H1 (cell line): ENCODE measurements around the gene CARM1. TPM values are rescaled to one million over a fixed set of nuclear protein-coding genes. Genes with fewer than 3 reads are reported as not detected.

Source experiments
- CTCF ChIA-PET: fragments of 300-600 bp; sonication (Branson Sonifier 250); formaldehyde crosslinking; loops from one replicate; lab custom pipeline; 2021; ENCODE audit not compliant: partially characterized antibody; lab: Charles Lee
- POLR2A ChIA-PET: fragments of 300-600 bp; sonication (Branson Sonifier 250); formaldehyde crosslinking; loops from one replicate; lab custom pipeline; 2021; ENCODE audit warnings: inconsistent platforms; ENCODE audit not compliant: partially characterized antibody; lab: Charles Lee
- DNase-seq, 2 experiments: peaks; one replicate each; pipeline versions ENCODE4 v3.0.0 to v3.0.0-alpha.2; 2010 to 2022; ENCODE audit warnings: low spot score in 2 of 2, low read depth in 1 of 2, mixed read lengths in 1 of 2
- FAIRE-seq: peaks from 2 replicates; lab custom pipeline; 2011; peaks lifted over from hg19 to GRCh38; lab: Jason Lieb, UNC
- H2AFZ ChIP-seq: 2 replicates; pipeline ENCODE4 v1.8.1; 2012; ENCODE audit warnings: low read length, inconsistent platforms
- H2AK5ac ChIP-seq: 2 replicates; pipeline ENCODE4 v1.6.1; 2013; ENCODE audit warnings: low read depth, low read length
- H2BK120ac ChIP-seq: replicated peaks from 2 replicates; pipeline ENCODE3; 2013; ENCODE audit warnings: low read depth, low read length, inconsistent platforms
- H2BK12ac ChIP-seq: 2 replicates; pipeline ENCODE4 v1.6.1; 2013; ENCODE audit warnings: low read depth, low read length
- H2BK15ac ChIP-seq: 2 replicates; pipeline ENCODE4 v1.6.1; 2013; ENCODE audit warnings: low read length
- H2BK20ac ChIP-seq: 2 replicates; pipeline ENCODE4 v1.6.1; 2013; ENCODE audit warnings: low read length
- H2BK5ac ChIP-seq: 2 replicates; pipeline ENCODE4 v1.6.1; 2013; ENCODE audit warnings: low read depth, low read length
- H3K14ac ChIP-seq: 2 replicates; pipeline ENCODE4 v1.6.1; 2013; ENCODE audit warnings: inconsistent platforms; ENCODE audit not compliant: insufficient read length
- H3K18ac ChIP-seq: 2 replicates; pipeline ENCODE4 v1.6.1; 2013; ENCODE audit warnings: low read length; ENCODE audit errors: extremely low read depth
- H3K23ac ChIP-seq: 2 replicates; pipeline ENCODE4 v1.6.1; 2013; ENCODE audit warnings: inconsistent platforms; ENCODE audit not compliant: insufficient read length
- H3K23me2 ChIP-seq: 2 replicates; pipeline ENCODE4 v1.6.1; 2013; ENCODE audit warnings: low read depth, low read length
- H3K27ac ChIP-seq: 2 replicates; pipeline ENCODE4 v1.6.1; 2011; ENCODE audit warnings: low read depth, low read length, inconsistent platforms
- H3K27me3 ChIP-seq, 4 experiments: replicated peaks in 1 of 4; 1 replicate in 1 of 4; 2 replicates in 3 of 4; pipeline versions ENCODE4 v1.6.1 to v1.8.1; 2011 to 2013; ENCODE audit warnings: low read length in 3 of 4, mild to moderate bottlenecking in 3 of 4, inconsistent platforms in 2 of 4, mixed read lengths in 2 of 4, moderate library complexity in 1 of 4; ENCODE audit not compliant: control insufficient read depth in 3 of 4, insufficient read depth in 3 of 4; ENCODE audit errors: extremely low read depth in 1 of 4
- H3K36me3 ChIP-seq, 4 experiments: 2 replicates each; pipeline versions ENCODE4 v1.6.1 to v1.8.1; 2011 to 2013; ENCODE audit warnings: mild to moderate bottlenecking in 4 of 4, low read length in 3 of 4, moderate library complexity in 2 of 4, control low read depth in 1 of 4, inconsistent platforms in 1 of 4; ENCODE audit not compliant: insufficient read depth in 4 of 4, control insufficient read depth in 2 of 4
- H3K4ac ChIP-seq: replicated peaks from 2 replicates; pipeline ENCODE3; 2013; ENCODE audit warnings: low read length, low read depth, mixed read lengths, inconsistent platforms; ENCODE audit not compliant: insufficient read length
- H3K4me1 ChIP-seq, 4 experiments: replicated peaks in 1 of 4; 1 replicate in 1 of 4; 2 replicates in 3 of 4; pipeline versions ENCODE4 v1.6.1 to v1.8.1; 2011 to 2013; ENCODE audit warnings: low read length in 3 of 4, inconsistent platforms in 2 of 4, mixed read lengths in 1 of 4; ENCODE audit not compliant: insufficient read depth in 4 of 4, control insufficient read depth in 3 of 4
- H3K4me2 ChIP-seq, 2 experiments: 2 replicates each; pipeline versions ENCODE4 v1.6.1 to v1.8.1; 2011 to 2013; ENCODE audit warnings: low read depth in 2 of 2, low read length in 2 of 2, control low read depth in 1 of 2, inconsistent platforms in 1 of 2, mild to moderate bottlenecking in 1 of 2; ENCODE audit not compliant: insufficient read depth in 1 of 2
- H3K4me3 ChIP-seq, 4 experiments: fragments of 200-600, 300-600 bp in 1 of 4; sonication (generic), shearing (Covaris generic), sonication (Bioruptor Twin) in 1 of 4; 2 replicates each; pipeline versions ENCODE4 v1.5.1 to v1.8.1; 2011 to 2016; ENCODE audit warnings: low read length in 4 of 4, low read depth in 3 of 4, control low read depth in 2 of 4, inconsistent platforms in 2 of 4, mild to moderate bottlenecking in 2 of 4, mixed read lengths in 1 of 4, moderate library complexity in 1 of 4; ENCODE audit not compliant: insufficient read depth in 2 of 4; ENCODE audit errors: extremely low read depth in 1 of 4
- H3K56ac ChIP-seq: replicated peaks from 2 replicates; pipeline ENCODE3; 2013; ENCODE audit warnings: low read depth, mild to moderate bottlenecking, mixed read lengths, low read length, inconsistent platforms; ENCODE audit not compliant: insufficient read length
- H3K79me1 ChIP-seq: 2 replicates; pipeline ENCODE4 v1.6.1; 2013; ENCODE audit warnings: low read depth, low read length, control low read depth
- H3K79me2 ChIP-seq, 2 experiments: 2 replicates each; pipeline versions ENCODE4 v1.6.1 to v1.8.1; 2012 to 2013; ENCODE audit warnings: low read length in 2 of 2, mild to moderate bottlenecking in 2 of 2, inconsistent platforms in 1 of 2; ENCODE audit not compliant: insufficient read depth in 2 of 2, control insufficient read depth in 1 of 2
- H3K9ac ChIP-seq, 4 experiments: replicated peaks in 1 of 4; 1 replicate in 1 of 4; 2 replicates in 3 of 4; pipeline versions ENCODE4 v1.6.1 to v1.8.1; 2011 to 2013; ENCODE audit warnings: low read depth in 3 of 4, low read length in 3 of 4, control low read depth in 2 of 4, mild to moderate bottlenecking in 2 of 4, moderate library complexity in 2 of 4, inconsistent platforms in 1 of 4; ENCODE audit errors: extremely low read depth in 1 of 4
- H3K9me3 ChIP-seq, 2 experiments: 2 replicates each; pipeline versions ENCODE4 v1.6.1 to v1.8.1; 2012 to 2013; ENCODE audit warnings: mild to moderate bottlenecking in 2 of 2, moderate library complexity in 2 of 2, control low read depth in 1 of 2, inconsistent platforms in 1 of 2, low read depth in 1 of 2, low read length in 1 of 2, mixed read lengths in 1 of 2; ENCODE audit not compliant: insufficient read depth in 2 of 2
- H4K20me1 ChIP-seq, 2 experiments: replicated peaks in 1 of 2; 2 replicates each; pipeline versions ENCODE3 to v1.8.1; 2011 to 2013; ENCODE audit warnings: inconsistent platforms in 2 of 2, low read length in 2 of 2, mild to moderate bottlenecking in 1 of 2; ENCODE audit not compliant: insufficient read depth in 2 of 2, control insufficient read depth in 1 of 2
- H4K5ac ChIP-seq: 2 replicates; pipeline ENCODE4 v1.6.1; 2013; ENCODE audit warnings: low read length, low read depth, mixed read lengths, inconsistent platforms; ENCODE audit not compliant: insufficient read length
- H4K8ac ChIP-seq: 2 replicates; pipeline ENCODE4 v1.8.0; 2013; ENCODE audit warnings: mild to moderate bottlenecking, moderate library complexity, low read length, inconsistent platforms; ENCODE audit not compliant: insufficient read depth; ENCODE audit errors: extremely low read depth
- H4K91ac ChIP-seq: replicated peaks from 2 replicates; pipeline ENCODE3; 2013; ENCODE audit warnings: low read length, mixed read lengths, inconsistent platforms; ENCODE audit not compliant: insufficient read length
- BRCA1 ChIP-seq: IDR thresholded peaks from 2 replicates; pipeline ENCODE4 v1.6.1; 2012; ENCODE audit warnings: low read depth, low read length, improper control_type of control experiment
- CBX8 ChIP-seq: fragments of 300-800, 300-1000 bp; sonication (generic); IDR thresholded peaks from 2 replicates; pipeline ENCODE4 v1.7.1; 2016; ENCODE audit warnings: low read depth, low read length, borderline replicate concordance
- EGR1 ChIP-seq: IDR thresholded peaks from 2 replicates; pipeline ENCODE4 v1.6.1; 2011; ENCODE audit warnings: low read depth, low read length, borderline replicate concordance
- FOSL1 ChIP-seq: IDR thresholded peaks from 2 replicates; pipeline ENCODE4 v1.6.1; 2011; ENCODE audit warnings: mild to moderate bottlenecking, low read depth, low read length, moderate library complexity; ENCODE audit not compliant: insufficient read depth
- HDAC2 ChIP-seq, 2 experiments: fragments of 300-600 bp in 1 of 2; sonication (generic) in 1 of 2; IDR thresholded peaks; 2 replicates each; pipeline ENCODE4 v1.6.1; 2011 to 2012; ENCODE audit warnings: low read depth in 2 of 2, low read length in 2 of 2, mild to moderate bottlenecking in 2 of 2, moderate library complexity in 2 of 2, borderline replicate concordance in 1 of 2, inconsistent platforms in 1 of 2
- NRF1 ChIP-seq: IDR thresholded peaks from 2 replicates; pipeline ENCODE4 v1.6.1; 2011; ENCODE audit warnings: mild to moderate bottlenecking, low read depth, low read length, improper control_type of control experiment
- SIRT6 ChIP-seq: IDR thresholded peaks from one replicate; pipeline ENCODE4 v1.7.1; 2012; ENCODE audit warnings: low read length, inconsistent platforms
- SUZ12 ChIP-seq: fragments of 200-600 bp; sonication (generic); IDR thresholded peaks from 2 replicates; pipeline ENCODE4 v1.6.1; 2012; ENCODE audit warnings: mild to moderate bottlenecking, inconsistent platforms, low read length, moderate library complexity, mixed read lengths
- TAF1 ChIP-seq: IDR thresholded peaks from 2 replicates; pipeline ENCODE4 v1.6.1; 2011; ENCODE audit warnings: mild to moderate bottlenecking, low read depth, low read length
- WGBS, 2 experiments: shearing (Covaris generic) in 1 of 2; methylation state at CpG; one replicate each; pipeline versions ENCODE4 v1.1.6 to v1.1.7; 2013 to 2015; ENCODE audit warnings: low lambda C conversion rate in 2 of 2, mixed read lengths in 2 of 2, inconsistent platforms in 1 of 2, low coverage in 1 of 2, missing lambda C conversion rate in 1 of 2; ENCODE audit not compliant: insufficient replicate concordance in 2 of 2, insufficient coverage in 1 of 2, insufficient read length in 1 of 2; ENCODE audit errors: extremely low coverage in 1 of 2, missing lambda C conversion rate in 1 of 2; 5-methylcytosine and 5-hydroxymethylcytosine counted together
- polyA plus RNA-seq, 7 experiments: library from polyadenylated mRNA; depleted of rRNA in 3 of 7; stranded (reverse) in 5 of 7; unstranded in 2 of 7; fragments of >200 nt in 5 of 7; fragments of 200-250 nt in 2 of 7; gene quantifications; 1 replicate in 5 of 7; 2 replicates in 1 of 7; 4 replicates in 1 of 7; pipeline versions ENCODE4 v1.2.1 to v1.2.3, GENCODE V29; 2011 to 2013; ENCODE audit warnings: missing spikeins in 2 of 7, mixed read lengths in 2 of 7
- total RNA-seq: library from RNA; stranded (reverse); fragmentation: NEBNext Ultra II Directional; extraction: Animal tissue kit (Norgen Biotek cat#: 25700); gene quantifications from 2 replicates; pipeline ENCODE4 v1.2.1, GENCODE V29; 2021
- TF ChIP-seq, protein P1 (sequence below): IDR thresholded peaks from 2 replicates; pipeline ENCODE4 v1.6.1; 2011; ENCODE audit warnings: low read length, improper control_type of control experiment

CARM1 gene
- total and polyA plus RNA-seq, 2 of the 8 experiments (the other 6 are each of a cell fraction or from before 2014, with no cell fraction given) = 134 to 164 TPM

DNA sequence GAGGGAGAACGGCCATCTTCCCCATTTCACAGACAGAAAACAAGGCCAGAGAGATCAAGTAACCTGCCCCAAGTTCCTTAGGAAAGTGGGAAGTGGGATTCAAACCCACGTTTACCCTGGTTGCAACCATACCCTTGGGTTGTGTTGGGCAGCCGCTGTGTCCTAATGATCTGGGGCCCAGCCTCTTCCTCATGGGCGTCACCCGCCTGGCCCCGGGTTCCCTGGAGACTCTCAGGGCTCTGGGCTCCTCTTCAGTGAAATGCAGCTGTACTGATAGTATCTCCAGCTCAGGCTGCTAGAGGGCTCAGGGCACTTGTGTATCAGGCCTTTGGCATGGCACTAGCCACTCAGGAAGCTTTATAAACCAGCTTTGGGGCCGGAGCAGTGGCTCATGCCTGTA is 45.1 kb upstream of the CARM1 start:
- Histone ChIP-seq H3K23me2 (no peaks in the 10 kb centered on the region), H3K56ac (no peak overlapping the region), H3K27ac (no peak overlapping the region), H3K9ac (no peak overlapping the region), H2AK5ac (no peak overlapping the region), H4K8ac (no peak overlapping the region; the same call in 1 of the 2 replicates), H2BK12ac (no peak overlapping the region), H2BK120ac (no peak overlapping the region), H3K23ac (no peak overlapping the region), H2BK15ac (no peak overlapping the region), H2BK20ac (no peak overlapping the region), H3K18ac (no peak overlapping the region), H4K20me1 (peaks cover 0 to 3% of the 10 kb centered on the region in 2 experiments), H3K4me2 (no peak overlapping the region), H3K4ac (no peak overlapping the region), H4K91ac (no peak overlapping the region), H3K79me2 (no peaks in the 10 kb centered on the region), H3K36me3 (peaks cover 12 to 30% (median 22%) of the 10 kb centered on the region in 4 experiments; a peak in 6 of 8 replicates), H2AFZ (no peak overlapping the region), H4K5ac (no peak overlapping the region), H3K14ac (no peak overlapping the region), H3K9me3 (no peaks in the 10 kb centered on the region), H3K4me3 (no peak overlapping the region), H2BK5ac (no peak overlapping the region), H3K27me3 (no peaks in the 10 kb centered on the region), H3K79me1 (no peaks in the 10 kb centered on the region), H3K4me1 (no peaks in the 10 kb centered on the region)
- POLR2A ChIA-PET = no interaction called here
- CTCF ChIA-PET = interaction anchor here (1.0 to 4.8 kb wide), 5 partner anchors 32 to 57 kb away, joined by 3 to 20 read pairs (median 5); no protein-coding TSS in a partner anchor
- FAIRE-seq (no peak), DNase-seq (no peak)
- no peak for TF ChIP-seq EGR1
- no peak for TF ChIP-seq TAF1
- no peak for TF ChIP-seq HDAC2 (IDR thresholded peaks at IDR 0.05; ENCODE audit: borderline replicate concordance in 1 of 2, low read depth in 2 of 2, low read length in 2 of 2)
- TF ChIP-seq NRF1 = no peak
- TF ChIP-seq CBX8 = no peak
- TF ChIP-seq SUZ12 = no peak
- TF ChIP-seq, protein P1, sequence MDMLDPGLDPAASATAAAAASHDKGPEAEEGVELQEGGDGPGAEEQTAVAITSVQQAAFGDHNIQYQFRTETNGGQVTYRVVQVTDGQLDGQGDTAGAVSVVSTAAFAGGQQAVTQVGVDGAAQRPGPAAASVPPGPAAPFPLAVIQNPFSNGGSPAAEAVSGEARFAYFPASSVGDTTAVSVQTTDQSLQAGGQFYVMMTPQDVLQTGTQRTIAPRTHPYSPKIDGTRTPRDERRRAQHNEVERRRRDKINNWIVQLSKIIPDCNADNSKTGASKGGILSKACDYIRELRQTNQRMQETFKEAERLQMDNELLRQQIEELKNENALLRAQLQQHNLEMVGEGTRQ = no peak
- TF ChIP-seq FOSL1 = no peak
- no peak for TF ChIP-seq BRCA1
- no peak for TF ChIP-seq SIRT6
- WGBS, 2 experiments = 88% methylated on average over 7 of the region's 7 CpGs; no CpG with 5 or more reads in 1 of the 2 experiments
